WTC11 (cell line): ENCODE results near the gene CFAP99. TPM values are rescaled to one million over a fixed set of nuclear protein-coding genes. Genes with fewer than 3 reads are reported as not detected.
A peak's percentile ranks its signal among the peaks of the same experiment; 100 is the strongest.

Experiments used
- ATAC-seq: fragments of 200-7000 bp; cut with Tn5 transposase; 2 replicates; pipeline ENCODE4 v1.10.0; 2021; ENCODE audit warnings: mild to moderate bottlenecking, moderate library complexity
- CTCF ChIA-PET: fragments of 300-600 bp; sonication (Branson Sonifier 250); formaldehyde crosslinking; loops from one replicate; lab custom pipeline; 2021; ENCODE audit warnings: antibody characterized with exemption; lab: Charles Lee
- POLR2A ChIA-PET: fragments of 350-600 bp; sonication (Branson Sonifier 250); formaldehyde crosslinking; loops from one replicate; lab custom pipeline; 2021; ENCODE audit warnings: antibody characterized with exemption; lab: Charles Lee
- DNase-seq: peaks from one replicate; pipeline ENCODE4 v3.0.0; 2021; ENCODE audit warnings: low spot score
- H3K27ac Mint-ChIP-seq: 2 replicates; pipeline ENCODE4 v1.8.0; 2021; ENCODE audit warnings: mixed read lengths
- H3K27me3 Mint-ChIP-seq: 2 replicates; pipeline ENCODE4 v1.8.0; 2021; ENCODE audit warnings: low read depth, mild to moderate bottlenecking, moderate library complexity, mixed read lengths
- H3K36me3 Mint-ChIP-seq: 2 replicates; pipeline ENCODE4 v1.8.0; 2021; ENCODE audit warnings: mixed read lengths
- H3K4me1 Mint-ChIP-seq: 2 replicates; pipeline ENCODE4 v1.8.0; 2022; ENCODE audit warnings: mixed read lengths
- H3K4me3 Mint-ChIP-seq: 2 replicates; pipeline ENCODE4 v1.8.0; 2021; ENCODE audit warnings: mild to moderate bottlenecking, moderate library complexity, mixed read lengths
- H3K9me3 Mint-ChIP-seq: 2 replicates; pipeline ENCODE4 v1.8.0; 2021; ENCODE audit warnings: mixed read lengths
- CREB1 ChIP-seq: sonication (generic); formaldehyde crosslinking; IDR thresholded peaks from 2 replicates; pipeline ENCODE4 v1.8.0; 2023; ENCODE audit warnings: mild to moderate bottlenecking, missing genetic modification reagents
- EMX1 ChIP-seq: fragments of 250-450 bp; sonication (Bioruptor Pico); IDR thresholded peaks from 2 replicates; pipeline ENCODE4 v1.8.0; 2021; ENCODE audit warnings: mild to moderate bottlenecking
- KAT7 ChIP-seq: sonication (generic); formaldehyde crosslinking; IDR thresholded peaks from 2 replicates; pipeline ENCODE4 v1.8.1; 2023; ENCODE audit warnings: missing genetic modification reagents, mild to moderate bottlenecking, borderline replicate concordance
- NFE2L1 ChIP-seq: sonication (generic); formaldehyde crosslinking; IDR thresholded peaks from 2 replicates; pipeline ENCODE4 v1.8.1; 2023; ENCODE audit warnings: missing genetic modification reagents
- PRRX2 ChIP-seq: fragments of 250-450 bp; sonication (Bioruptor Pico); IDR thresholded peaks from 2 replicates; pipeline ENCODE4 v1.8.0; 2021; ENCODE audit warnings: mild to moderate bottlenecking
- SOX15 ChIP-seq: fragments of 250-450 bp; sonication (Bioruptor Pico); IDR thresholded peaks from 2 replicates; pipeline ENCODE4 v1.9.0; 2021; ENCODE audit warnings: mild to moderate bottlenecking
- TEAD1 ChIP-seq: sonication (generic); formaldehyde crosslinking; IDR thresholded peaks from 2 replicates; pipeline ENCODE4 v1.8.0; 2022; ENCODE audit warnings: mild to moderate bottlenecking, missing genetic modification reagents
- ZNF232 ChIP-seq: sonication (generic); formaldehyde crosslinking; IDR thresholded peaks from 2 replicates; pipeline ENCODE4 v1.8.0; 2022; ENCODE audit warnings: mild to moderate bottlenecking, missing genetic modification reagents
- ZNF416 ChIP-seq: fragments of 250-450 bp; sonication (Bioruptor Pico); IDR thresholded peaks from 2 replicates; pipeline ENCODE4 v1.9.0; 2021; ENCODE audit warnings: mild to moderate bottlenecking, inconsistent platforms
- total RNA-seq: library from RNA; stranded (reverse); gene quantifications from 3 replicates; pipeline ENCODE4 v1.2.3, GENCODE V29; 2021
- TF ChIP-seq, protein P1 (sequence below): sonication (generic); formaldehyde crosslinking; IDR thresholded peaks from 2 replicates; pipeline ENCODE4 v1.8.0; 2023; ENCODE audit warnings: missing genetic modification reagents
- TF ChIP-seq, protein P2 (sequence below): sonication (generic); formaldehyde crosslinking; conservative IDR thresholded peaks from 2 replicates; pipeline ENCODE4 v1.8.1; 2022; ENCODE audit warnings: mild to moderate bottlenecking, missing genetic modification reagents
- TF ChIP-seq, protein P3 (sequence below): sonication (generic); formaldehyde crosslinking; IDR thresholded peaks from 2 replicates; pipeline ENCODE4 v1.8.1; 2022; ENCODE audit warnings: low read depth, missing genetic modification reagents, borderline replicate concordance
- TF ChIP-seq, protein P4 (sequence below): fragments of 250-450 bp; sonication (Bioruptor Pico); conservative IDR thresholded peaks from 2 replicates; pipeline ENCODE4 v1.9.0; 2021; ENCODE audit warnings: mild to moderate bottlenecking
- TF ChIP-seq, protein P5 (sequence below): fragments of 250-450 bp; sonication (Bioruptor Pico); IDR thresholded peaks from 2 replicates; pipeline ENCODE4 v1.9.0; 2021; ENCODE audit warnings: mild to moderate bottlenecking

CFAP99 gene
- total RNA-seq, 1 experiment from 2014 or later = not detected

DNA sequence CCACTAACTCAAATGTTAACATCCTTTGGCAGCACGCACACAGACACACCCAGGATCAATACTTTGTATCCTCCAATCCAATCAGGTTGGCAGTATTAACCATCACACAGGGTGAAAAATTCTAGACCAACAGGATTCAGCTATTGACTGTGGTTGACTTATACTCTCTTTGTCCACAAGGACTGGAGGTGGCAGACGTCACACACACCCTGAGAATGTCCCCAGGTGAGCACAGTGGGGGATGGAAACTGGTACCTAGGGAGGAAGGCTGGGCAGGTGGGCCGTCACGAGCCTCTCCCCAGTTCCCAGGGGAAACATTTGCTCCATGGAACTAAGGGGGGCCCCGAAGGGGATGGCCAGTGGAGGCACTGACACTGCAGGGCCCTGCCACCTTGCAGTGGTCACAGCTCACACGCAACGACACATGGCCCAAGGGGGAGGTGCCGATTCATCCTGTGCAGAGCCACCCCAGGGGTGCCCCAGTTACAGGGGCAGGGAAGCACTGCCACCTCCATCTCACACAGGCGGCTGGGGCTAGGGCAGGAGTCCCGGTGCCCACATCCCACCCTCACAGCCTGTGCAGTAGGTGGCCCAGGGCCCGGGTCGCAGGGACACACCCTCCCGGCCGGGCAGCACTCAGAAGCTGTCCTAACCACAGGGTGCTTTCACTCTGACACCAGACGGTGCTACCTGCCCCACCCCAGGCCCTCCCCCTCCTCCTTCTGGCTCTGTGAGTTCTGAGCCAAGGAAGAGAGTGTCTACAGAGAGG is 17.7 kb upstream of the CFAP99 start:
- Mint-ChIP-seq H3K27me3 (peaks cover 9% of the 10 kb centered on the region), H3K9me3 (peaks cover 4% of the 10 kb centered on the region; the same call in 1 of the 2 replicates), H3K27ac (no peak overlapping the region), H3K36me3 (no peaks in the 10 kb centered on the region), H3K4me3 (no peak overlapping the region), H3K4me1 (peaks cover 24% of the 10 kb centered on the region)
- ChIA-PET CTCF (interaction anchor here (0.6 to 3.5 kb wide), 9 partner anchors 8 to 181 kb away, joined by 3 to 24 read pairs (median 11); no protein-coding TSS in a partner anchor), POLR2A (interaction anchor here (0.8 to 2.4 kb wide), 3 partner anchors 12 to 41 kb away, joined by 3 to 6 read pairs (median 4); no protein-coding TSS in a partner anchor)
- DNase-seq = no peak
- no peak for ATAC-seq
- TF ChIP-seq, protein P1, sequence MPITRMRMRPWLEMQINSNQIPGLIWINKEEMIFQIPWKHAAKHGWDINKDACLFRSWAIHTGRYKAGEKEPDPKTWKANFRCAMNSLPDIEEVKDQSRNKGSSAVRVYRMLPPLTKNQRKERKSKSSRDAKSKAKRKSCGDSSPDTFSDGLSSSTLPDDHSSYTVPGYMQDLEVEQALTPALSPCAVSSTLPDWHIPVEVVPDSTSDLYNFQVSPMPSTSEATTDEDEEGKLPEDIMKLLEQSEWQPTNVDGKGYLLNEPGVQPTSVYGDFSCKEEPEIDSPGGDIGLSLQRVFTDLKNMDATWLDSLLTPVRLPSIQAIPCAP = no peak
- TF ChIP-seq, protein P2, sequence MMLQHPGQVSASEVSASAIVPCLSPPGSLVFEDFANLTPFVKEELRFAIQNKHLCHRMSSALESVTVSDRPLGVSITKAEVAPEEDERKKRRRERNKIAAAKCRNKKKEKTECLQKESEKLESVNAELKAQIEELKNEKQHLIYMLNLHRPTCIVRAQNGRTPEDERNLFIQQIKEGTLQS = no peak
- TF ChIP-seq ZNF416 (CRISPR knock-in tag) = no peak
- TF ChIP-seq, protein P3, sequence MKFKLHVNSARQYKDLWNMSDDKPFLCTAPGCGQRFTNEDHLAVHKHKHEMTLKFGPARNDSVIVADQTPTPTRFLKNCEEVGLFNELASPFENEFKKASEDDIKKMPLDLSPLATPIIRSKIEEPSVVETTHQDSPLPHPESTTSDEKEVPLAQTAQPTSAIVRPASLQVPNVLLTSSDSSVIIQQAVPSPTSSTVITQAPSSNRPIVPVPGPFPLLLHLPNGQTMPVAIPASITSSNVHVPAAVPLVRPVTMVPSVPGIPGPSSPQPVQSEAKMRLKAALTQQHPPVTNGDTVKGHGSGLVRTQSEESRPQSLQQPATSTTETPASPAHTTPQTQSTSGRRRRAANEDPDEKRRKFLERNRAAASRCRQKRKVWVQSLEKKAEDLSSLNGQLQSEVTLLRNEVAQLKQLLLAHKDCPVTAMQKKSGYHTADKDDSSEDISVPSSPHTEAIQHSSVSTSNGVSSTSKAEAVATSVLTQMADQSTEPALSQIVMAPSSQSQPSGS = no peak
- TF ChIP-seq, protein P4, sequence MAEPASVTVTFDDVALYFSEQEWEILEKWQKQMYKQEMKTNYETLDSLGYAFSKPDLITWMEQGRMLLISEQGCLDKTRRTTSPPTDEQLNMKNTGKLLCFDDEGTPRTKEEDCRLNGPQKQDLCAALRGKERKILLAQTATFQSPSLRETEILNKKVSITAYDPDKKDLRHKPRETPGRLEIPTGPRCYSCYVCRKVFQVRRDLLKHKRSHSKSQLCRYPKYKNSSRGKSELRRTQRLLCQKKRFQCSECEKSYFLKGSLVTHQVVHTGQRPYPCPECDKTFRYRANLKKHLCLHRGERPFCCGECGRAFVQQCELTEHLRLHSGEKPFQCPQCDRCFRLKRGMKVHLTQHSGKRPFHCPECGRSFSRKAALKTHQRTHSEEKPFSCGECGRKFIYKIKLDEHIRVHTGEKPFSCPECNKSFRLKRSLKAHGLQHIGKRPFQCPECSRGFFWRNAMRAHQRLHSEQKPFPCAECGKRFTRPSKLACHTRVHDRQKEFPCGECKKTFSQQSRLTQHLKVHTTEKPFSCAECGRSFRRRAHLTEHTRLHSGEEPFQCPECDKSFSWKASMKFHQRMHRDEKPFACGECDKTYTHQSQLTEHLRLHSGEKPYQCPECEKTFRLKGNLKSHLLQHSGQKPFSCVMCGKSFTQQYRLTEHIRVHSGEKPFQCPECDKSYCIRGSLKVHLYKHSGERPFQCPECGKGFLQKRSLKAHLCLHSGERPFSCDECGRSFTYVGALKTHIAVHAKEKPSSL (CRISPR knock-in tag) = no peak
- TF ChIP-seq, protein P5, sequence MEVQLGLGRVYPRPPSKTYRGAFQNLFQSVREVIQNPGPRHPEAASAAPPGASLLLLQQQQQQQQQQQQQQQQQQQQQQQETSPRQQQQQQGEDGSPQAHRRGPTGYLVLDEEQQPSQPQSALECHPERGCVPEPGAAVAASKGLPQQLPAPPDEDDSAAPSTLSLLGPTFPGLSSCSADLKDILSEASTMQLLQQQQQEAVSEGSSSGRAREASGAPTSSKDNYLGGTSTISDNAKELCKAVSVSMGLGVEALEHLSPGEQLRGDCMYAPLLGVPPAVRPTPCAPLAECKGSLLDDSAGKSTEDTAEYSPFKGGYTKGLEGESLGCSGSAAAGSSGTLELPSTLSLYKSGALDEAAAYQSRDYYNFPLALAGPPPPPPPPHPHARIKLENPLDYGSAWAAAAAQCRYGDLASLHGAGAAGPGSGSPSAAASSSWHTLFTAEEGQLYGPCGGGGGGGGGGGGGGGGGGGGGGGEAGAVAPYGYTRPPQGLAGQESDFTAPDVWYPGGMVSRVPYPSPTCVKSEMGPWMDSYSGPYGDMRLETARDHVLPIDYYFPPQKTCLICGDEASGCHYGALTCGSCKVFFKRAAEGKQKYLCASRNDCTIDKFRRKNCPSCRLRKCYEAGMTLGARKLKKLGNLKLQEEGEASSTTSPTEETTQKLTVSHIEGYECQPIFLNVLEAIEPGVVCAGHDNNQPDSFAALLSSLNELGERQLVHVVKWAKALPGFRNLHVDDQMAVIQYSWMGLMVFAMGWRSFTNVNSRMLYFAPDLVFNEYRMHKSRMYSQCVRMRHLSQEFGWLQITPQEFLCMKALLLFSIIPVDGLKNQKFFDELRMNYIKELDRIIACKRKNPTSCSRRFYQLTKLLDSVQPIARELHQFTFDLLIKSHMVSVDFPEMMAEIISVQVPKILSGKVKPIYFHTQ (CRISPR knock-in tag) = no peak
- no peak for TF ChIP-seq PRRX2 (CRISPR knock-in tag)
- no peak for TF ChIP-seq KAT7 (CRISPR knock-in tag)
- TF ChIP-seq TEAD1 (CRISPR knock-in tag) = no peak
- TF ChIP-seq NFE2L1 (CRISPR knock-in tag) = no peak
- TF ChIP-seq CREB1 (CRISPR knock-in tag) = no peak
- TF ChIP-seq EMX1 (CRISPR knock-in tag) = no peak

DNA sequence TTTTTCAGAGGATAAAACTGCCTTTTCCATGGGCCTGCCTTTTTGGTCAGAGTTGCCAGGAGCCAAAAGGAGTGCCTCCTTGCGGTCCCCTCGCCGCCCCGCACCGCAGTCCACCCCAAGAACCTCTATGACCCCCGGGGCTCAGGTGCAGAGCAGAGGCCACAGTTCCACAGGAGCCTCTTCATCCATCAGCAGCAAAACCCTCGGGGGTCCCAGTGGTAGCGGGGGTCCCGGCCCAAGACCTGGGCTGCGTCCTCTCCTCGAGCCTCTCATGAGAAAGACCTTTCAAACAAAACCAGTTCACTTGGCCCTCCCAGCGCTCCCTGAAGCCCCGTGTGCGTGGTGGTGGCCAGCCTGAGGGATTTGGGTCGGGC is 17.2 kb upstream of the CFAP99 start:
- peak overlapping the region; percentile 67 for H3K4me3 Mint-ChIP-seq
- ATAC-seq = no peak
- H3K4me1 Mint-ChIP-seq = peaks cover 26% of the 10 kb centered on the region
- ChIA-PET POLR2A (interaction anchor here (0.8 to 2.4 kb wide), 5 partner anchors 8 to 67 kb away, joined by 3 to 6 read pairs (median 3); partner anchors contain the start of gene RNF4), CTCF (interaction anchor here (0.8 to 3.5 kb wide), 13 partner anchors 8 to 182 kb away, joined by 3 to 24 read pairs (median 7); partner anchors contain the start of genes CFAP99, HAUS3, POLN and ZFYVE28)
- H3K9me3 Mint-ChIP-seq = peaks cover 4% of the 10 kb centered on the region; the same call in 1 of the 2 replicates
- H3K27ac Mint-ChIP-seq = 0 out of 2 replicates have a peak overlapping the region, but pooled peaks have one; percentile 23
- H3K27me3 Mint-ChIP-seq = peaks cover 9% of the 10 kb centered on the region
- TF ChIP-seq, protein P1 = no peak
- TF ChIP-seq TEAD1 (CRISPR knock-in tag) (no peak), SOX15 (CRISPR knock-in tag) (no peak), ZNF232 (0 out of 2 replicates have a peak, but pooled peaks have one; percentile 37)
- no peak for DNase-seq
- no peaks in the 10 kb centered on the region for H3K36me3 Mint-ChIP-seq
